IMR-90 (cell line): ENCODE results near the gene NRXN2. TPM values are rescaled to one million over a fixed set of nuclear protein-coding genes. Genes with fewer than 3 reads are reported as not detected.
A peak's percentile ranks its signal among the peaks of the same experiment; 100 is the strongest.

Experiments used
- ATAC-seq: fragments of 200-7000 bp; cut with Tn5 transposase; 2 replicates; pipeline ENCODE4 v1.9.1; 2020; ENCODE audit warnings: low read depth, mild to moderate bottlenecking, moderate library complexity
- BruUV-seq: library from RNA; stranded (reverse); fragments of 400-500 nt; replicated peaks from 2 replicates; lab custom pipeline; 2021; lab: Mats Ljungman, UMichigan
- CTCF ChIA-PET: fragments of 300-600 bp; formaldehyde crosslinking; extraction: SDS; loops from one replicate; lab custom pipeline; 2021; ENCODE audit warnings: antibody characterized with exemption; lab: Yijun Ruan, JAX
- POLR2A ChIA-PET: fragments of 300-600 bp; sonication (Branson Sonifier 250); formaldehyde crosslinking; loops from one replicate; lab custom pipeline; 2022; ENCODE audit warnings: antibody characterized with exemption; ENCODE audit not compliant: unreplicated experiment; lab: Charles Lee
- DNase-seq: peaks from one replicate; pipeline ENCODE4 v3.0.0; 2013
- H2AFZ ChIP-seq: replicated peaks from 2 replicates; pipeline ENCODE3; 2013; ENCODE audit warnings: low read length, mild to moderate bottlenecking; ENCODE audit not compliant: poor library complexity
- H2AK5ac ChIP-seq: 2 replicates; pipeline ENCODE4 v1.6.1; 2013; ENCODE audit warnings: low read depth, low read length, inconsistent platforms
- H2AK9ac ChIP-seq: replicated peaks from 2 replicates; pipeline ENCODE3; 2013; ENCODE audit warnings: mild to moderate bottlenecking, low read depth, low read length, moderate library complexity; ENCODE audit not compliant: poor library complexity
- H2BK120ac ChIP-seq: 2 replicates; pipeline ENCODE4 v1.6.1; 2013; ENCODE audit warnings: low read depth, low read length, inconsistent platforms
- H2BK15ac ChIP-seq: 3 replicates; pipeline ENCODE4 v1.6.1; 2013; ENCODE audit warnings: low read depth, low read length, inconsistent platforms
- H2BK20ac ChIP-seq: 2 replicates; pipeline ENCODE4 v1.6.1; 2013; ENCODE audit warnings: low read depth, mild to moderate bottlenecking, inconsistent platforms, low read length, moderate library complexity
- H2BK5ac ChIP-seq: 2 replicates; pipeline ENCODE4 v1.6.1; 2013; ENCODE audit warnings: mild to moderate bottlenecking, low read depth, low read length, inconsistent platforms; ENCODE audit not compliant: poor library complexity, severe bottlenecking
- H3K14ac ChIP-seq: replicated peaks from 2 replicates; pipeline ENCODE4 v1.6.1; 2013; ENCODE audit warnings: low read depth, low read length, inconsistent platforms
- H3K18ac ChIP-seq: 2 replicates; pipeline ENCODE4 v1.6.1; 2013; ENCODE audit warnings: low read depth, low read length, control low read depth
- H3K23ac ChIP-seq: 2 replicates; pipeline ENCODE4 v1.6.1; 2013; ENCODE audit warnings: low read depth, low read length, inconsistent platforms
- H3K27ac ChIP-seq: 2 replicates; pipeline ENCODE4 v1.5.1; 2013; ENCODE audit warnings: mild to moderate bottlenecking, control low read depth, low read length; ENCODE audit not compliant: insufficient read depth
- H3K27me3 ChIP-seq: 2 replicates; pipeline ENCODE4 v1.6.1; 2013; ENCODE audit warnings: low read length; ENCODE audit not compliant: control insufficient read depth, insufficient read depth
- H3K36me3 ChIP-seq: 2 replicates; pipeline ENCODE4 v1.6.1; 2013; ENCODE audit warnings: low read length, mixed read lengths; ENCODE audit not compliant: control insufficient read depth, insufficient read depth
- H3K4ac ChIP-seq: 2 replicates; pipeline ENCODE4 v1.6.1; 2013; ENCODE audit warnings: low read depth, low read length, inconsistent platforms
- H3K4me1 ChIP-seq: 2 replicates; pipeline ENCODE4 v1.6.1; 2013; ENCODE audit warnings: low read length, mixed read lengths; ENCODE audit not compliant: control insufficient read depth, insufficient read depth
- H3K4me2 ChIP-seq: 2 replicates; pipeline ENCODE4 v1.6.1; 2013; ENCODE audit warnings: low read depth, mild to moderate bottlenecking, control low read depth, low read length, moderate library complexity
- H3K4me3 ChIP-seq: 2 replicates; pipeline ENCODE4 v1.5.1; 2013; ENCODE audit warnings: low read depth, mild to moderate bottlenecking, control low read depth, low read length, moderate library complexity; ENCODE audit not compliant: insufficient read depth
- H3K56ac ChIP-seq: 2 replicates; pipeline ENCODE4 v1.6.1; 2013; ENCODE audit warnings: low read length, inconsistent platforms; ENCODE audit not compliant: insufficient read depth; ENCODE audit errors: extremely low read depth
- H3K79me1 ChIP-seq, 2 experiments: 2 replicates each; pipeline ENCODE4 v1.6.1; 2013; ENCODE audit warnings: low read length in 2 of 2, inconsistent platforms in 1 of 2, low read depth in 1 of 2
- H3K9ac ChIP-seq: 2 replicates; pipeline ENCODE4 v1.6.1; 2013; ENCODE audit warnings: low read depth, low read length, control low read depth
- H3K9me1 ChIP-seq: 2 replicates; pipeline ENCODE4 v1.6.1; 2013; ENCODE audit warnings: low read length, inconsistent platforms; ENCODE audit not compliant: insufficient read depth
- H3K9me3 ChIP-seq: 2 replicates; pipeline ENCODE4 v1.6.1; 2013; ENCODE audit warnings: low read length; ENCODE audit not compliant: control insufficient read depth, insufficient read depth
- H4K20me1 ChIP-seq: 2 replicates; pipeline ENCODE4 v1.6.1; 2013; ENCODE audit warnings: low read length, inconsistent platforms; ENCODE audit not compliant: insufficient read depth
- H4K5ac ChIP-seq: 2 replicates; pipeline ENCODE4 v1.6.1; 2013; ENCODE audit warnings: mild to moderate bottlenecking, low read depth, low read length, control low read depth
- H4K8ac ChIP-seq, 2 experiments: 2 replicates each; pipeline ENCODE4 v1.6.1; 2013; ENCODE audit warnings: low read depth in 2 of 2, low read length in 2 of 2, control low read depth in 1 of 2, inconsistent platforms in 1 of 2
- H4K91ac ChIP-seq: 2 replicates; pipeline ENCODE4 v1.6.1; 2013; ENCODE audit warnings: low read depth, low read length, inconsistent platforms; ENCODE audit not compliant: insufficient read depth
- ELK1 ChIP-seq: fragments of 150-350 bp; IDR thresholded peaks from 2 replicates; pipeline ENCODE4 v1.6.1; 2016; ENCODE audit warnings: low read depth, mild to moderate bottlenecking, low read length, moderate library complexity, borderline replicate concordance
- NFE2L2 ChIP-seq: fragments of 150-350 bp; IDR thresholded peaks from 2 replicates; pipeline ENCODE4 v1.6.1; 2016; ENCODE audit warnings: low read depth, mild to moderate bottlenecking, low read length
- SMC3 ChIP-seq: fragments of 150-350 bp; IDR thresholded peaks from 2 replicates; pipeline ENCODE4 v1.6.1; 2016; ENCODE audit warnings: low read depth, mild to moderate bottlenecking, antibody characterized with exemption, low read length, moderate library complexity
- WGBS, 2 experiments: methylation state at CpG; one replicate each; pipeline versions ENCODE4 v1.1.5 to v1.1.7; 2013; ENCODE audit warnings: missing lambda C conversion rate in 2 of 2; ENCODE audit not compliant: insufficient read length in 1 of 2; ENCODE audit errors: extremely low coverage in 2 of 2; 5-methylcytosine and 5-hydroxymethylcytosine counted together
- dilution Hi-C: fragments of 300-500 bp; cut with HindIII; formaldehyde crosslinking; loops from one replicate; pipeline ENCODE4 v1.14.3; 2018; ENCODE audit warnings: low sequenced_read_pairs; ENCODE audit not compliant: unreplicated experiment
- in situ Hi-C: fragments of 300-500 bp; cut with MboI; formaldehyde crosslinking; loops from 3 replicates; pipeline ENCODE4 v1.14.3; 2019; ENCODE audit warnings: low sequenced_read_pairs, inconsistent platforms, mixed read lengths
- intact Hi-C: fragments of 100-400 bp; cut with micrococcal nuclease; formaldehyde crosslinking; loops from 2 replicates; pipeline ENCODE4 v1.10.0; 2022
- polyA plus RNA-seq, 3 experiments: library from polyadenylated mRNA; depleted of rRNA; stranded (reverse); fragments of >200 nt; gene quantifications; 2 replicates each; pipeline ENCODE4 v1.2.3, GENCODE V29; 2012; ENCODE audit warnings: low replicate concordance in 1 of 3
- total RNA-seq: library from RNA; depleted of rRNA; stranded (reverse); fragments of >200 nt; gene quantifications from 2 replicates; pipeline ENCODE4 v1.2.3, GENCODE V29; 2012

Gene NRXN2
- total and polyA plus RNA-seq, 2 of the 4 experiments (the other 2 are of a cell fraction), result 0.18 to 0.22 TPM

GRCh38 chr11:64583296-64584262, 139.4 kb downstream of the NRXN2 start:
- H3K9me1 ChIP-seq, result peaks cover 3% of the 10 kb centered on the region; the same call in 1 of the 2 replicates
- in situ Hi-C loops, result no loop called here
- no peak overlapping the region for H4K8ac ChIP-seq
- no peak overlapping the region for H3K4me3 ChIP-seq
- dilution Hi-C loops, result no loop called here
- H3K4me2 ChIP-seq, result no peak overlapping the region
- H2AK5ac ChIP-seq, result no peak overlapping the region
- peaks cover 3% of the 10 kb centered on the region; the same call in 1 of the 2 replicates for H3K9me3 ChIP-seq
- H2BK15ac ChIP-seq, result no peak overlapping the region
- no peak for DNase-seq
- no peak overlapping the region for H2BK120ac ChIP-seq
- WGBS, 2 experiments, result 79% methylated on average over 13 of the region's 28 CpGs; no CpG with 5 or more reads in 1 of the 2 experiments
- no peaks in the 10 kb centered on the region for H4K20me1 ChIP-seq
- H3K18ac ChIP-seq, result no peak overlapping the region
- no peak overlapping the region for H4K91ac ChIP-seq
- ChIA-PET CTCF (no interaction called here), POLR2A (no interaction called here)
- H3K79me1 ChIP-seq, result no peaks in the 10 kb centered on the region
- no peak overlapping the region for H3K56ac ChIP-seq
- no peak overlapping the region for H3K27ac ChIP-seq
- no peak overlapping the region for H2BK5ac ChIP-seq
- no TSS peak for BruUV-seq
- H3K23ac ChIP-seq, result no peak overlapping the region
- H3K27me3 ChIP-seq, result peaks cover 28% of the 10 kb centered on the region
- H3K4ac ChIP-seq, result no peak overlapping the region
- no peak overlapping the region for H2AFZ ChIP-seq
- no peak overlapping the region for H3K9ac ChIP-seq
- H2BK20ac ChIP-seq, result no peak overlapping the region
- no peak overlapping the region for H3K14ac ChIP-seq
- TF ChIP-seq NFE2L2 (peak; percentile 52; the same call in 1 of the 2 replicates), SMC3 (no peak), ELK1 (no peak)
- no peaks in the 10 kb centered on the region for H3K36me3 ChIP-seq
- no peaks in the 10 kb centered on the region for H3K4me1 ChIP-seq
- H2AK9ac ChIP-seq, result no peak overlapping the region
- H4K5ac ChIP-seq, result no peak overlapping the region
- intact Hi-C loops, result no loop called here
- 0 out of 2 replicates have a peak, but pooled peaks have one; percentile 32 for ATAC-seq
